ENCODE results near the gene MEI1.
"Not testable (repeated sequence)": the region's sequence is repeated elsewhere in the genome, so short reads cannot be mapped to it uniquely, and the experiment has no call there.

The MEI1 gene

GRCh38 chr22:41702763-41703162 lies 3.5 kb downstream of the MEI1 start:
- WGBS: 93% methylated on average over 9 of the region's 9 CpGs
- Histone ChIP-seq H3K36me3 (ENCODE audit: insufficient read depth, low read length) (no peaks in the 10 kb centered on the region), H3K9ac (ENCODE audit: low read depth, low read length) (no peak overlapping the region)

GRCh38 chr22:41709341-41709740 lies 10.0 kb downstream of the MEI1 start:
- Histone ChIP-seq H3K27ac (ENCODE audit: low read depth, low read length) (no peak overlapping the region), H3K9me3 (ENCODE audit: insufficient read depth, low read depth, low read length) (no peaks in the 10 kb centered on the region), H3K9ac (ENCODE audit: low read depth, low read length) (no peak overlapping the region), H3K4me1 (ENCODE audit: insufficient read depth, low read length) (no peaks in the 10 kb centered on the region), H3K4me3 (ENCODE audit: low read length) (no peak overlapping the region), H3K27me3 (ENCODE audit: insufficient read depth, low read length) (peaks cover 7% of the 10 kb centered on the region; the same call in 1 of the 2 replicates), H3K36me3 (ENCODE audit: insufficient read depth, low read length) (no peaks in the 10 kb centered on the region)
- WGBS: 89% methylated on average over 10 of the region's 10 CpGs

More at GRCh38 chr22:41702763-41703162, 3.5 kb downstream of the MEI1 start:
- Histone ChIP-seq H3K9me3 (ENCODE audit: insufficient read depth, low read depth, low read length) (no peaks in the 10 kb centered on the region), H3K27me3 (ENCODE audit: insufficient read depth, low read length) (no peaks in the 10 kb centered on the region; the same call in 1 of the 2 replicates), H3K4me1 (ENCODE audit: insufficient read depth, low read length) (no peaks in the 10 kb centered on the region), H3K27ac (ENCODE audit: low read depth, low read length) (no peak overlapping the region), H3K4me3 (ENCODE audit: low read length) (no peak overlapping the region)

GRCh38 chr22:41713004-41713403 lies 13.7 kb downstream of the MEI1 start:
- no peaks in the 10 kb centered on the region for H3K4me1 ChIP-seq (ENCODE audit: insufficient read depth, low read length)
- no peak overlapping the region for H3K9ac ChIP-seq (ENCODE audit: low read depth, low read length)
- WGBS: 95% methylated on average over 9 of the region's 9 CpGs

GRCh38 chr22:41722496-41722895 lies 23.2 kb downstream of the MEI1 start:
- WGBS: no CpG with 5 or more reads among the region's 1 CpG
- Histone ChIP-seq H3K9ac (ENCODE audit: low read depth, low read length) (no peak overlapping the region), H3K36me3 (ENCODE audit: insufficient read depth, low read length) (no peaks in the 10 kb centered on the region), H3K4me3 (ENCODE audit: low read length) (no peak overlapping the region), H3K27ac (ENCODE audit: low read depth, low read length) (no peak overlapping the region), H3K27me3 (ENCODE audit: insufficient read depth, low read length) (no peaks in the 10 kb centered on the region), H3K9me3 (ENCODE audit: insufficient read depth, low read depth, low read length) (no peaks in the 10 kb centered on the region), H3K4me1 (ENCODE audit: insufficient read depth, low read length) (no peaks in the 10 kb centered on the region)

More at GRCh38 chr22:41713004-41713403, 13.7 kb downstream of the MEI1 start:
- Histone ChIP-seq H3K4me3 (ENCODE audit: low read length) (no peak overlapping the region), H3K9me3 (ENCODE audit: insufficient read depth, low read depth, low read length) (no peaks in the 10 kb centered on the region), H3K36me3 (ENCODE audit: insufficient read depth, low read length) (no peaks in the 10 kb centered on the region), H3K27me3 (ENCODE audit: insufficient read depth, low read length) (peaks cover 7% of the 10 kb centered on the region; the same call in 1 of the 2 replicates), H3K27ac (ENCODE audit: low read depth, low read length) (no peak overlapping the region)

GRCh38 chr22:41725510-41726110 lies 26.3 kb downstream of the MEI1 start:
- WGBS: 86% methylated on average over 9 of the region's 9 CpGs
- H3K36me3 ChIP-seq (ENCODE audit: insufficient read depth, low read length): no peaks in the 10 kb centered on the region
- no peak overlapping the region for H3K9ac ChIP-seq (ENCODE audit: low read depth, low read length)
- no peaks in the 10 kb centered on the region for H3K9me3 ChIP-seq (ENCODE audit: insufficient read depth, low read depth, low read length)
- H3K27me3 ChIP-seq (ENCODE audit: insufficient read depth, low read length): no peaks in the 10 kb centered on the region
- H3K4me3 ChIP-seq (ENCODE audit: low read length): no peak overlapping the region
- H3K27ac ChIP-seq (ENCODE audit: low read depth, low read length): no peak overlapping the region
- no peaks in the 10 kb centered on the region for H3K4me1 ChIP-seq (ENCODE audit: insufficient read depth, low read length)

GRCh38 chr22:41731609-41732008 lies 32.3 kb downstream of the MEI1 start:
- Histone ChIP-seq H3K36me3 (ENCODE audit: insufficient read depth, low read length) (no peaks in the 10 kb centered on the region), H3K4me3 (ENCODE audit: low read length) (no peak overlapping the region), H3K27me3 (ENCODE audit: insufficient read depth, low read length) (no peaks in the 10 kb centered on the region), H3K9me3 (ENCODE audit: insufficient read depth, low read depth, low read length) (no peaks in the 10 kb centered on the region), H3K27ac (ENCODE audit: low read depth, low read length) (no peak overlapping the region), H3K9ac (ENCODE audit: low read depth, low read length) (no peak overlapping the region), H3K4me1 (ENCODE audit: insufficient read depth, low read length) (no peaks in the 10 kb centered on the region)
- WGBS: 93% methylated on average over 2 of the region's 2 CpGs

- Histone ChIP-seq H3K27ac (ENCODE audit: low read depth, low read length) (no peak overlapping the region), H3K4me1 (ENCODE audit: insufficient read depth, low read length) (no peaks in the 10 kb centered on the region), H3K27me3 (ENCODE audit: insufficient read depth, low read length) (no peaks in the 10 kb centered on the region), H3K4me3 (ENCODE audit: low read length) (no peak overlapping the region), H3K9me3 (ENCODE audit: insufficient read depth, low read depth, low read length) (no peaks in the 10 kb centered on the region), H3K9ac (ENCODE audit: low read depth, low read length) (no peak overlapping the region), H3K36me3 (ENCODE audit: insufficient read depth, low read length) (no peaks in the 10 kb centered on the region)
- 92% methylated on average over 6 of the region's 7 CpGs for WGBS
These were observed 32.9 kb downstream of the MEI1 start for GRCh38 chr22:41732096-41732772.

GRCh38 chr22:41733241-41733640 lies 33.9 kb downstream of the MEI1 start:
- not testable (repeated sequence) for H3K4me1 ChIP-seq (ENCODE audit: insufficient read depth, low read length); H3K27me3 ChIP-seq (ENCODE audit: insufficient read depth, low read length); H3K9me3 ChIP-seq (ENCODE audit: insufficient read depth, low read depth, low read length); H3K9ac ChIP-seq (ENCODE audit: low read depth, low read length); H3K27ac ChIP-seq (ENCODE audit: low read depth, low read length); H3K36me3 ChIP-seq (ENCODE audit: insufficient read depth, low read length); H3K4me3 ChIP-seq (ENCODE audit: low read length)
- 97% methylated on average over 4 of the region's 4 CpGs for WGBS

- Histone ChIP-seq H3K36me3 (ENCODE audit: insufficient read depth, low read length) (no peaks in the 10 kb centered on the region), H3K4me1 (ENCODE audit: insufficient read depth, low read length) (no peaks in the 10 kb centered on the region), H3K27me3 (ENCODE audit: insufficient read depth, low read length) (no peaks in the 10 kb centered on the region), H3K9me3 (ENCODE audit: insufficient read depth, low read depth, low read length) (no peaks in the 10 kb centered on the region), H3K27ac (ENCODE audit: low read depth, low read length) (no peak overlapping the region), H3K9ac (ENCODE audit: low read depth, low read length) (no peak overlapping the region), H3K4me3 (ENCODE audit: low read length) (no peak overlapping the region)
- WGBS: 88% methylated on average over 3 of the region's 3 CpGs
These were observed 40.3 kb downstream of the MEI1 start for GRCh38 chr22:41739576-41739975.

GRCh38 chr22:41742918-41743317 lies 43.6 kb downstream of the MEI1 start:
- Histone ChIP-seq H3K4me1 (ENCODE audit: insufficient read depth, low read length) (no peaks in the 10 kb centered on the region), H3K4me3 (ENCODE audit: low read length) (no peak overlapping the region)
- WGBS: 60% methylated on average over 5 of the region's 6 CpGs

GRCh38 chr22:41745968-41746367 lies 46.7 kb downstream of the MEI1 start:
- H3K36me3 ChIP-seq (ENCODE audit: insufficient read depth, low read length): no peaks in the 10 kb centered on the region
- H3K27ac ChIP-seq (ENCODE audit: low read depth, low read length): no peak overlapping the region
- H3K27me3 ChIP-seq (ENCODE audit: insufficient read depth, low read length): peaks cover 2% of the 10 kb centered on the region; the same call in 1 of the 2 replicates
- H3K9me3 ChIP-seq (ENCODE audit: insufficient read depth, low read depth, low read length): no peaks in the 10 kb centered on the region
- 70% methylated on average over 3 of the region's 3 CpGs for WGBS
- no peak overlapping the region for H3K9ac ChIP-seq (ENCODE audit: low read depth, low read length)
- H3K4me3 ChIP-seq (ENCODE audit: low read length): no peak overlapping the region
- peaks cover 3% of the 10 kb centered on the region; the same call in 1 of the 2 replicates for H3K4me1 ChIP-seq (ENCODE audit: insufficient read depth, low read length)

More at GRCh38 chr22:41742918-41743317, 43.6 kb downstream of the MEI1 start:
- Histone ChIP-seq H3K27ac (ENCODE audit: low read depth, low read length) (no peak overlapping the region), H3K9ac (ENCODE audit: low read depth, low read length) (no peak overlapping the region), H3K9me3 (ENCODE audit: insufficient read depth, low read depth, low read length) (no peaks in the 10 kb centered on the region), H3K27me3 (ENCODE audit: insufficient read depth, low read length) (peaks cover 2% of the 10 kb centered on the region; the same call in 1 of the 2 replicates), H3K36me3 (ENCODE audit: insufficient read depth, low read length) (no peaks in the 10 kb centered on the region)
